Activated naive CD8-positive, alpha-beta T cell treated with anti-CD3 and anti-CD28 coated beads, Interleukin-2, amount 50 U/mL, for 16 hours (primary cell): ENCODE results near the gene SNF8.
A peak's percentile ranks its signal among the peaks of the same experiment; 100 is the strongest.

Experiments
- DNase-seq: peaks from one replicate; pipeline ENCODE4 v3.0.0-alpha.2; 2020; ENCODE audit warnings: low read depth, low spot score

The SNF8 gene

DNA sequence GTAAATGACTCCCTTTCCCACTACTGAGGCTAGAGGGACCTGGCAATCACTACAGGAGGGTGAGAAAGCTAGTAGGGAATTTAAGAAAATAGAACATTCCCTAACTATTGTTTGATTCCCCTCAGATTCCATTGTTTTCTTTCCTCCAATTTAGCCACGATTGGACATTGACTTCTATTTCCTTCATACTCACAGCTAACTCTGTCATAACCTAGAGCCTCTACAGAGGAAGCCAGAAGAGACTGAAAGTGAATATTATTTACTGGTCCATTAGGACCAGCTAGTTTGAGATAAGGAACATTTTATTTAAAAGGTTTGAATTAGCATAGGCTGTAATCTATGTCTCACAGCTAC, 14.9 kb downstream of the SNF8 start:
- no peak for DNase-seq

DNA sequence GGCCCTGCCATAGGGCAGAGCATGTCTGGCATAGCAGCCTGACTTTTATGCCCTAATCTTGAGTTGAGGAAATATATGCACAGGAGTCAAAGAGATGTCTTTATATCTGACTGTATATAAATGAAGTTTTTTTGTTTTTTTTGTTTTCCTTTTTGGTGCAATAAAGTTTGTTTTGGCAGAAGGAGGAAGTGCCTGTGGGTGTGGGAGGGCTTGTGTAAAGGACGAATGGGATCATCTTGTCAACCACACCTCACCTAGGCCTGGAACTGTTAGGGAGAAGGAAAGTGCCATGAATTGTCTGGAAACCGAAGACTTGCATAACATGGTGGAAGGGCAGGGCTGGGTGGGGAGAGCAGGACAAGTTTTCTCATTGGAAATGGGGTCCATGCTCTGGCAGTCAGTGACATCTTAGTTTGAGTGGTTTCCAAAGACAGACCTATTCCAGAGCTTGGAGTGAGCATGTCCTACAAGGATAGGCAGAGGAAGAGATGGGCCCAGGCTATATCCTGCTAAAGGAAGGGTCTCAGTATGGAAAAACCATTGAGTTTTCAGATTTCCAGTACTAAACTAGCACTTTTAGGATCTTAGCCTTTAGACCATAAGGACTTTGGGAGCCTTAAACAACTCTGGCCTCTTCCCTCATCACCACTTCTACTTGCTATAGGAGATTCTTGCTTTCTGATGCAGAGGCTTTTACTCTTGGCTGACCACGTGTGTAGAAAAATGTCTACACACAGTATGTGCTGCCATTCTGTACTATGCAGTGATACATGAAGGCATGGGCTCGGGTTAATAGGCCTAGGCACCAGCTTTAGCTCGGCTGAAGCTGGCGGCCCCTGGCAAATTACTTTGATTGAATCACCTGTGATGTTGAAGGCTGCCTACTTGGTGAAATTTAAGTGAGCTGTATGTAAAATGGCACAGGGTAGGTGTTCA, 15.5 kb downstream of the SNF8 start:
- no peak for DNase-seq

DNA sequence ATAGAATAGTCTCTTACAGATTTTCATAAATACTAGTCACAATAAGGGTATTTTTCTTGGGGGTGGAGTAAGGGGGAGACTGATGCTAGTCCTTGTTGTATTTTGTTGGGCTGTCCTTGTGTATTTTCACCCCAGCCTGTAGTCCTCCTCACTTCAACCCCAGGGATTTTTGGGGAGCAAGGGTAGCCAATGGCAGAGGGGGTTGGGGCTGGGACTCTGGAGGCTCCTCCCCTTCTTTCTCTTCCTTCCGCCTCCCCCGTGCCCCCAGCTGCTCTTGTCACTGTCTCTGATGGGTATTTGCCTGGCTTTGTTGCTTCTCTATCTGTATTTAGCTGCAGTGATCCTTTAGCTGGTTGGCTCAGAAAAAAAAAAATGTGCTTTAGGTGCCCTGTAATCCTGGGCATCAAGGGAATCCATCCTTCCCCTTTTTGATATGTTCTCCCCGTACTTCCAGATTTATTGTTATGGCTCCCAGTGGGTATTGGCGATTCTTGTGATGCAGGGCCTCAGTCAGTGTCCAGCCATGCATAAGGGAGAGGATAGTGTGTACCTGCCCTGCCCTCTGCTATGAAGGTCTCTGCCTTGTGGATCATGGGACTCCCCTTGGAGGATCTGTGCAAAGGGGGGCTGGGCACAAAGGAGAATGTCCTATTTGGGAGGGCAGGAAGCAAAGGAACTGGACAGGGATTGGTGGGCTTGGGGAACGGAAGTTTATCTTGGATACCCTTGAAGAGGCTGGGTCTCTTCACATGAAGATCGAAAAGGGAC, 16.5 kb downstream of the SNF8 start:
- no peak for DNase-seq

DNA sequence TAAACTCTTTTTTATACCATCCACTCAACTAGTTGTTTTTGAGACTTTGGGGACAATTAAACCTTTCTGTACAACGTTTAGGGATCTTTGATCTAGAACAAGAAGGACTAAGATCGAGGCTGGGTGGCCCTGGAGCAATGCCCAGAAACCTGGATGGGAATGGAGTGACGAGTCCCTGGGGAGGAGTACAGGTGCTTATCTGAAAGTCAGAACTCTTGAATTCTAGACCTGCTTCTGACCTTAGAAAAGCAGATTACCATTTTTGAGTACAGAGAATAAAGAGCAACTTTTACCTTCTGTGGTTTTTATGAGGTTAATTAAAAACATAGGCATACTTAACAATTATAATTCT, 18.7 kb downstream of the SNF8 start:
- no peak for DNase-seq

DNA sequence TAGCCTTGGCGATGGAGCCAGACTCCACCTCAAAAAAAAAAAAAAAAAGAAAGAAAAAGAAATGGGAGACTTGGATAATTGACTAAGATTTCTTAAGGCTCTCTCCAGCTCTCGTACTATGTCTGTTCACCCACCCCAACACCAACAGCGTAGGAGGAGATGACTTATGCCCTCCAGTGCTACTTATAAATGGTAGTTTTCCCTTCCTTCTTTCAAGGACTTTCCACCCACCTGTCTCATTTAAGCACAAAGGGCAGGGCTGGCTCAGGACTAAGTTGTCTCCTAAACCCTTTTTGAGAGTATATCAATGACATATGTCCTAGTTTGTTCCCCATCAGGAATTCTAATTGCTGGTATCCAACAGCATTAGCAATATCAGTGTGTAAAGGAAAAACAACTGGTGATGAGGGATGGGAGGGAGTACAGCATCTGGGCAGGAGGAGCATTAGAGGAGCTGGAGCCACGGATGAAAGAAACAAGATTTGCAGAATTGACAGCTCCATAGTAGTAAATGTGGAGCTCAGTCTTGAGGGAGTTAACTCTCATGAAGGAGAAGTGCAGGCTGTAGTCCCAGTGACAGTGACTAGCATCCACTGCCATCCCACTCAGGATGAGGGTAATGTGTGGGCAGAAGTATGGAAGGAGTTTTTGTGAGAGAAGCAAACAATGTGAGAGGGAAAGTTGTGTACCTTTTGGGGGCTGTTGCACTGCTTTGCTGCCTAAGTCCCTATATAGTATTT, 19.2 kb downstream of the SNF8 start:
- DNase-seq = no peak

DNA sequence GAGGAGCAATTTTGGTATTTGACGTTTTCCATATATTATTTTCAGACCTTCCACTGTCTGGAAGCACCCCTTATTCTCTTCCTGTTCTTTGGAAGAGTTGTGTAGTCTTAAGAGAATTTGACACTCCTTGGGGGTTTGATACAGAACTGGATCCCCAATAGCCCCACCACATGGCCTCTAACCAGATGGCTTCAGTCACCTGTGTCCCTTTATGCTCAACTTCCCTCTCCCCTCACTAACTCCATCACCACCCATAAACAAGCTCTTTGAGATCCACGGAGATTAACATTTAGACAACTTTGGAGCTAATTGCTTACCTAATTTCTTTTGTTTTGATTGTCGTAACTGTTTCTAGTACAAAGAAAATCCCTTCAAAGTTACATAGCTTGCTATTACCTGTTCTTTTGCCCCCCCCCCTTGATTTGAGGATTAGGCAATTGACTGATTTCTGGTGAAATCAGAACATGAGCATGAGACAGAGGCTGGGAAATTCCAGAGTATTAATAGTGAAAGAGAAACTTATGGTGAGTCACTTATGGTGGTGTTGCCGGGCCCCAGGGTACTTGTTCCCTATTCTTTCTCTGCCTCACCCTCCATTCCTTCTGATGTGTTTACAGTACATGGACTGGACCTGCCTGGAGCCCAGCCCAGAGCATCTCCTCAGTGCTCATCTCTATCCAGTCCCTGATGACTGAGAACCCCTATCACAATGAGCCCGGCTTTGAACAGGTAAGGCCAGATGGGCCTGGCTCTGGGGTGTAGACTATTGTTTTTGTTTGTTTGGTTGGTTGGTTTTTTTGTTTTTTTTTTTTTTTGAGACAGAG, 29.0 kb downstream of the SNF8 start:
- DNase-seq = peak; percentile 14

DNA sequence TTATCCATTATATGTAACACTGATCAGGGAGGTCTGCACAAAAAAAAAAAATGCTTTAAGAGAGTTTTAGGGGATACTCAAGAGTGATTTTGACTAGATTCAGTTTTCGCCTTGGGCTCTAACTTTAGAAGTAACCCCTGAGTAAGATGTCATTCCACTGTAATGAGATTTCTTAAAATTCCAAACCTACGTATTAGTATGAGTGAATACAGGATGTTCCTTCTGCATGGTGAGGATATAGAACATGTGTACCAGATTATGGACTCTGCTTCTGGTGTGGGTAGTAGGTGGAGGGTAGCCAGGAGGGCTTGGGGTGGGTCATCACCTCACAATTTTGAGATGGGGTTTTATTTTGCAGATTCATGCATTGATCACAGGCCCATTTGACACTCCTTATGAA, 32.2 kb downstream of the SNF8 start:
- no peak for DNase-seq

DNA sequence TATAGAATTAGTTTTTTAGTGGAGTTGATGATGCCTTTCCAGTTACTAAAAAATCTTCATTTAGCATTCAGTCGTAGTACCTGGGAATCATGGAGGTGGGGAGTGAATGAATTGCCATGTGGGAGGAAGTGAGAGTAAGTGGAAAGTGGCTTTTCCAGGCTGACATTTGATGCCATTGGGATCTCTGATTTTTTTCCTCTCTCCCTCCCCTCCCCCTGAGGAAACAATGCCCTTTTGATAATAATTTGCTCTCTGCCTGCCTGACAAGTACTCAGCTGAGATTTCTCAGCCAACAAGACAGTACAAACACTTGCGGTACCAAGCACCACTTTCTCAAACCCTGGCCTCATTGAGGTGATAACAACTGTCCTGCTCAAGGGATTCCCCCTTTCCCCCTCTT, 34.3 kb downstream of the SNF8 start:
- no peak for DNase-seq

DNA sequence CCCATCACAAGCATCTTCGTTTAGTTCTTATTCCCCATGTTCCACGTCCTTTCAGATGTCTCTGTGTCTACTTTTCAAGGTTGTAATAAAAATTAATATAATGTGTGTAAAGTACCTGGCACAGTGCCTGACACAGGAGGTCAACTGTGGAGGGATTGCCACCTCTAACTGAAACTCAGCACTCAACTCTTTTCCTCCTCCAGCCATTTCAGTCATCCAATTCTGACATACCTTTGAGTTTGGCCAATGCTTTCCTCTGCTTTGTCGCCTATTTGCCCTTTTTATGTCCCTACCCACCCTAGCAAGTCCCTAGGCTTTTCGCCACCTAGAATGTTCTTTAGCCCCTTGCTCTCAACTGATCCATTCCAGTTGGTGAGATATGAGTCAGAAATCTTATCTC, 34.9 kb downstream of the SNF8 start:
- no peak for DNase-seq

DNA sequence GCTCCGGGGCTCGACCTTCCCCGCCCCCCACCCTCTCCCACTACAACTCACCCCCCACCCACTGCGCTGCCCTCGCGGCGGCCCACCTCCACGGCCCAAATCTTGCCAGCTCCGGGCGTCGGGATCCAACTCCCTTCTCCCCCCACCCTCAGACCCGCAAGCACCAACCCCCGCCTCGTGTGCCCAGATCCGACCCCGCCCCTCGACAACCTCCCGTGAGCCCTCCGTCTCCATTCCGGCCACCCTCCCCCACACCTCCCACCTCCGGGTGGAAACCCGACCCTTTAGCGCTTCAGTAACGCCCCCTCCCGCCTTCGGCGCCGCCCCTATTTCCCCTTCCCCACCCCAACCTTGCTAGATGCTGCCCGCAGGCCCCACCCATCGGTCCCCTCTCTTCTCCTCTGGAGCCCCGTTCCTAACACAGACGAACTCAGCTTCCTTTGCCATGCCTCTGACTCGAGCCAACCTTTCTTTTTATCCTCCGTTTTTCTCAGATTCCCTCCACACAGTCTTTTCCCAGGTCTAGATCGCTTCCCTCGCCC, 35.7 kb downstream of the SNF8 start:
- peak; percentile 88 for DNase-seq

DNA sequence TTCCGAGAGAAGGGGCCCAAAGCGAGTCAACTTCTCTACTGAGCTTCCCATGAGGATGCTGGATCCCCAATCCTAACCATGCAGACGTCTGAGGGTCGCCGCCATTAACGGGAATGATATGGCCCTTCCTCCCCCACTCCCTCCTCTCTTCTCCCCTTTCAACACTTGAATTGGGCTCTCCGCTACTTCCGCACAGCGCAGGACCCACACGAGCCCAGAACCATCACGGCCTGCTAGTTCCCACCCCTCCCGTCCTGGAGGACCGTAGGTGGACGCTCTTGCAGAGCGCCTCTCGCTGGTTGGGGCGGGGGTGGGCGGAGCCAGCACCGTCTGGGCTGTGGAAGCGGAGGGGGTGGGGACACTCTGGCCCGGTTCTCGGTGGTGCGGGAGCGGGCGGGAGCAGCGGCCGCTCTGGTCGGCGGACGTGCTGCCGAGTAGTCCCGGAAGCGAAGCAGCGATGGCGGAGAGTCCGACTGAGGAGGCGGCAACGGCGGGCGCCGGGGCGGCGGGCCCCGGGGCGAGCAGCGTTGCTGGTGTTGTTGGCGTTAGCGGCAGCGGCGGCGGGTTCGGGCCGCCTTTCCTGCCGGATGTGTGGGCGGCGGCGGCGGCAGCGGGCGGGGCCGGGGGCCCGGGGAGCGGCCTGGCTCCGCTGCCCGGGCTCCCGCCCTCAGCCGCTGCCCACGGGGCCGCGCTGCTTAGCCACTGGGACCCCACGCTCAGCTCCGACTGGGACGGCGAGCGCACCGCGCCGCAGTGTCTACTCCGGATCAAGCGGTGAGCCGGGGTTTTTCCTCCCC, 36.4 kb downstream of the SNF8 start, which contains the start of gene UBE2Z:
UBE2Z (plus strand) TSS at position 361 of the 797 bp plus-strand sequence; CDS start at position 458, 97 bp downstream.
- DNase-seq = peak; percentile 75

DNA sequence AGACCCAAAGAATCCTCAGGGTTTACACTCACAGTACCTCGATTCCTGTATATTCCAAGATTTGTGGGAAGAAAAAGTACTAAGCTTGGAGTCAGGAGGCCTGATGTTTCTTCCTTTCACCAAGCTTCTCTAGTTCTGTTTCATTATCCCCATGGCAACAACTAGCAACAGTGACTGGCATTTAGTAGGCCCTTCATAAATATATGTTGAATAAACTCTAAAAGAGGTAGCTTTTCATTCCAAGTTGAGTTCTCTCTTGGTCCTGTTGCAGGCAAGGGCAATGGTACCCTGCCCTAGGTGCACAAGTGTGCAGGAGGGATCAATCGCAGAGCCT, 37.0 kb downstream of the SNF8 start:
- no peak for DNase-seq

DNA sequence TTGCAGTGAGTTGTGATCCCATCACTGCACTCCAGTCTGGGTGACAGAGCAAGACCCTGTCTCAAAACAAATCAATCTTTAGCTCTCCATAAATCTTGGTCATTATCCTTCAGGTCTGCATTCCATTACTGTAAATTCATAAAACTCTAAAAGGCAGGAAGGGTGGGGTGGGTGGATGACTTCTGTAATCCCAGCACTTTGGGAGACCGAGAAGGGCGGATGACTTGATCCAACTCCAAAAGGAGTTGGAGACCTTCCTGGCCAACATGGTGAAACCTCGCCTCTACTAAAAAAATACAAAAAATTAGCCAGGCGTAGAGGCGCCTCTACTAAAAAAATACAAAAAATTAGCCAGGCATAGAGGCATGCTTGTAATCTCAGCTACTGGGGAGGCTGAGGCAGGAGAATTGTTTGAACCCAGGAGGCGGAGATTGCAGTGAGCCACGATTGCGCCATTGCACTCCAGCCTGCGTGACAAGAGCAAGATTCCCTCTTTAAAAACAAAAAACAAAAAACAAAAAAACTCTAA, 38.6 kb downstream of the SNF8 start:
- DNase-seq = no peak

DNA sequence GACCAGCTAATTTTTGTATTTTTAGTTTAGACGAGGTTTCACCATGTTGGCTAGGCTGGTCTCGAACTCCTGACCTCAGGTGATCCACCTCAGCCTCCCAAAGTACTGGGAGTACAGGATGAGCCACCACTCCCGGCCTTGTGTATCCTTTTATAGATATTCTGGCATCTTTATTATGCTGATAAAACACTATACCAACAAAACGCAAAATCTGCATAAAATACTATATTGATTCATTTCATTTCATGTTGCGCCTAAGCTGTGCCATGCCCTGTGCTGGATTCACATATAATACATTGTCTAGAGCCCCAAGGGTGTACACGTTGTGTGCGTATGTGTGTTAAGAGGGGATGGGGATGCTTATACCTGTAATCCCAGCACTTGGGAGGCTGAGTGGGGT, 40.2 kb downstream of the SNF8 start:
- DNase-seq = no peak

DNA sequence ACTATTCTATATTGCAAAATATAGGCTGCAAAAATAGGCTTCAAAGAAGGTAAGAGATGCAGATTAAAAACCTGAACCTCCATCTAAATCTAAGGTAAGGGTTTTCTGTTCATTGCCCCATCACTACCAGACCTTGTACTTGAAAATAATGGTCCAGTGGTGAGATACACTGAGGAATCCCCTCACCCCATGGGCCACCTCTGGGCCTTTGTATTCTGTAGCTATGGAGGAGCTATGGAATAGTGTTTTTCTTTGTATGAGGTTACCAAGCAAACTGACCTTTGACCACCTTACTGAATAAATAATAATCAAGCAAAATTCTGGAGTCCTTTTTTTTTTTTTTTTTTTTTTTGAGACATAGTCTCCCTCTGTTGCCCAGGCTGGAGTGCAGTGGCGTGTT, 41.2 kb downstream of the SNF8 start:
- no peak for DNase-seq

DNA sequence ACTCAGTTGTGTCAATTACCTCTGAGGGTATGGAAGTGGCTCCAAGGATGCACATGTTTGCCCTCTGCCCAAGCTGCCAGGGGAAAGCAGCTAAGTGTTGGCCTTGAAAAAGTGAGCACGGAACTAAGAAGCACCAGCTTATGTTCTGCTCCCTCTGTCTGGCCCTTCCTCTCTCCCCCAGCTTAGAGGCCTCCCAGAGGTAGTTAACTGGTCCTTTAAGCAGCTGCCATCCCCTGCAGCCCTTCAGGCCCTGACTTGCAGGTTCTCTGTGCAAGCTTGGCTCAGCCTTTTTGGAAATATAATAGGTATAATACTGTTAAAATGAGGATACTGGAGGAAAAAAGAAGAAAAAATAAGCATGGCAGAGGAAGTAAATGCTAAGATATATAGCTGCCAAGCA, 43.4 kb downstream of the SNF8 start:
- no peak for DNase-seq

DNA sequence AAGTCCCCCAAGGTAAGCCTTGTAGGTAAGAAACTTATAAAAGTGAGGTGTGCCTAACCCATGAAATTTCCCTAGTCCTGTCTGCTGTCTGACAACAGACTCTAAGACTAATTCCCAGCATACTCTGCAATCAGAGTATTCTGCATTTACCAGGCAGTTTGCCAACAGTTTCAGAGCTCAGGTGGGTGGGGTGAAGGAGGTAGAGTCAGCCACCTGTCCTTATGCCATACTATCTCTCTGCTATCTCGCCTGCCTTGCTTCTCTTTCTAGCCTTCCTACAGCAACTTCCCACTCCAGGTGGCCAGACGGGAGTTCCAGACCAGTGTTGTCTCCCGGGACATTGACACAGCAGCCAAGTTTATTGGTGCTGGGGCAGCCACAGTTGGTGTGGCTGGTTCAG, 49.8 kb downstream of the SNF8 start:
- DNase-seq = no peak

DNA sequence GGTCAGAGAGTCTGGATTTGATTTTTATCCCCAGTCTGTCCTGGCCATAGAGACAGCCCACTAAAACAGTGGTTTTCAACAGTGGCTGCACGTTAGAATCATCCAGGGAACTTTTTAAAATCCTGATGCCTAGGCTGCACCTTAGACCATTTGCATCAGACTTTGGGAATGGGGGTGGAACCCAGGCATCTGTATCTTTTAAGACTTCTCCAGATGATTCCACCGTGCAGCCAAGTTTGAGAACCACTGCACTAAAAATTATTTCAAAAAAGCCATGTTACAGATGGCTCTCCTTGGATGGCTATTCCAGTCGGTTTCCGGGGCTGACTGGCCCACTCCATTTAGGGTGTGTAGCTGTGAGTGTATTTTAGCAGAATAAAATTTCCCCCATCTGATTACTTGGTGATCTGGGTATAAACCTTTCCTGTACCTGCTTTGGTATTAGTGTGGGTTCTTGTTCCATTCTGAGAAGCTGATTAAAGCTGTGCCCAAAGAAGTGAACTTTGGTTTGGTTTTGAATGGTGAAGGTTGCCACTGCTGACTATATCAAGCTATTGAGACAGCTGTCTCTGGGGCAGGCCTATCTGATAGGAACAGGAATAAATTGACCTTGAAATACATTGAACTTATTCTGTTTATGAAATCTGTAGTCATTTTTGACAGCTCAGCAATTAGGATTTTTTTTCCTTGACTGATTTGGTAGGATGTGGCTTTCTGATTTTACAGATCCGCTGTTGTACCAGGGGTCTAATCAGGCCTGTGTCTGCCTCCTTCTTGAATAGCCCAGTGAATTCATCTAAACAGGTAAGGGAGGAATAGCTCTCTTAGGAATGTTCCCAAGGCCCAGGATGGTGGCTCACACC, 50.8 kb downstream of the SNF8 start:
- DNase-seq = no peak

DNA sequence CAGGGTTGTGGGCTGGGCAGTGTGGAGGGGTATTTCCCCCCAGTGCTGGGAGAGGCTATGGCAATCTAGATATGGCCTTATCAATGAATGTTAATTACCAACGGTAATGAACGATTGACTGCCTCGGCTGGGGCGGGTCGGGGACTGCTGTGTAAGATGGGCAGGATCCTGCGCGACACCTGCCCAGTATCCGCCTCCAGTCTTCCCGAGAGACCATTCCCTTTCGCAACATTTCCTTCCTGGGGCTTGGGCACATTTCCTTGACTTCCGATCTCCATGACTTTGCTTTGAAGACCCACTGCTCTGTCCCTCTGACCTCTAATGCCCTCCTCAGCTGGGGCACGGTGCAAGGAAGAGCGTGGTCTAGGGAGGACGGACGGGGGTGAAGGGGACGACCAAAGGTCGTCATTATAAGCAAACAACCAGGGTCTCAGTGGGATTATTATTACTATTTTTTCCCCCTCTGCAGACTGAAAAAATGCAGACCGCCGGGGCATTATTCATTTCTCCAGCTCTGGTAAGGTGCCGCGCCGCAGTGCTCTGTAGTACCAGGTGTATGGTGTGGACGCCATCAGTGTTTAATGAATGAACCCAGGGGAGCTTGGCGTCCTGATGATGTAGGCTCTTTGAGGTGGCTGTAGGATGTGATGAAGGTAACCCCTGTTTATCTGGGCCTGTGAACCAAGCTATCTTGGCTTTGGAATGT, 51.5 kb downstream of the SNF8 start:
- DNase-seq = no peak
